NCI-H146 treated with DMSO at 0.1 percent for 48 hours (cell line): ENCODE data around the gene TBX20.
"Not testable (repeated sequence)": the region's sequence is repeated elsewhere in the genome, so short reads cannot be mapped to it uniquely, and the experiment has no call there.

Experiments
- DNase-seq: peaks from one replicate; lab custom pipeline; 2025; ENCODE audit not compliant: unreplicated experiment; lab: John Stamatoyannopoulos, UW

The TBX20 gene

GRCh38 chr7:35255443-35256255, 1.7 kb upstream of the TBX20 start:
- DNase-seq = no peak

DNA sequence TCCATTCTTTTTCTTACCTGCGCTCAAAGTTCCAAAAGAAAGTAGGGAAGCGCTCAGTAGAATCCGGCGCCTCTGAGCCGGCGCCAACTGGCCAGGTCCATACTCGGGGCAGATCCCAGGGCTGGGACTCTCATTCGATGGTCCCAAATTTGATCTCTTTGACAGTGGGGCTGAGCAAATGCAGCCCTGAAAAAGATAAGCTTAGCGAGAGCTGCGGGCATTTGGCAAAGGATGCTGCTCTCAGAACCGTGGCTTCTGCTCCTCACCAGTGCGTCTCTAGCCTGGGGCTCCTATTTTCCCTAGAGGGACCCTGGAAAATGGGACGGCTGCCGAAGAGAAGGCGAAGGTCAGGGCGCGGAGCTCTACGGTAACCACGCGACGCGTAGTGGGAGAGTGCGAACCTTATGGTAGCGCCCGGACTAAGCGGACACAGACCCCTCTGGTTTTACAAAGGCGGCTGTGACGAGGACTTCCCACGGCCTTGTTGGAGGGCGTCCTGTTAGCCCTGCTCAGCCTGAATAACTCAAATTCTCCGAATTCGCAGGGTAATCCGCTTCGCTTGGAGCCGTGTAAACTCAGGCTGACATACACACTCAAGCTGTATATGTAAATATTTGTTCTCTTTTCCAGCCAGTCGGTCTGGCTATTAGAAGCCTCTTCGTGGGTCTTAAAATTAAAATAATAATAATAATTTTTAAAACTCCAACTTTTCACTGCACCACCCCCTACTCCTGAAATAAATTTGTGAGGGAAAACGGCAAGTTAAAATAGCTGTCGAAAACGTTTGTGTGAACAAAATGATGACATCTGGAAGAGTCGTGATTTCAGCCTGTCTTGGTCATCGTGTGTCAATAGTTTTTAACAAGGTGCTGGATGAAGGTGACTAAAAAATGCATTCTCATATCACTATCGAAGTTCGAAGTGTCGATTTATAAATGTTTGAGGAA, 869 bp upstream of the TBX20 start:
- no peak for DNase-seq

DNA sequence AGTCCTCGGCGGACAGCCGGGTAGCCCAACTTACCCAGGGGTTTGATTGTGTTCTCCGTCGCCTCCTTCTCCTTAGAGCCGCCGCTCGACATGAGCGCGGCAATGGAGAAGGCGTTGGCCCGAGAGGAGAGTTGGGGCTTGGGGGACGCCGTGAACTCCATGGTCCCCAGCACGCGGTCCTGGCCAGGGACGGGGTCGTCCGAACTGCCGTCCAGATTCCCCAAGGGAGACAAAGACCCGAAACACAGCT, 515 bp downstream of the TBX20 start:
- no peak for DNase-seq

DNA sequence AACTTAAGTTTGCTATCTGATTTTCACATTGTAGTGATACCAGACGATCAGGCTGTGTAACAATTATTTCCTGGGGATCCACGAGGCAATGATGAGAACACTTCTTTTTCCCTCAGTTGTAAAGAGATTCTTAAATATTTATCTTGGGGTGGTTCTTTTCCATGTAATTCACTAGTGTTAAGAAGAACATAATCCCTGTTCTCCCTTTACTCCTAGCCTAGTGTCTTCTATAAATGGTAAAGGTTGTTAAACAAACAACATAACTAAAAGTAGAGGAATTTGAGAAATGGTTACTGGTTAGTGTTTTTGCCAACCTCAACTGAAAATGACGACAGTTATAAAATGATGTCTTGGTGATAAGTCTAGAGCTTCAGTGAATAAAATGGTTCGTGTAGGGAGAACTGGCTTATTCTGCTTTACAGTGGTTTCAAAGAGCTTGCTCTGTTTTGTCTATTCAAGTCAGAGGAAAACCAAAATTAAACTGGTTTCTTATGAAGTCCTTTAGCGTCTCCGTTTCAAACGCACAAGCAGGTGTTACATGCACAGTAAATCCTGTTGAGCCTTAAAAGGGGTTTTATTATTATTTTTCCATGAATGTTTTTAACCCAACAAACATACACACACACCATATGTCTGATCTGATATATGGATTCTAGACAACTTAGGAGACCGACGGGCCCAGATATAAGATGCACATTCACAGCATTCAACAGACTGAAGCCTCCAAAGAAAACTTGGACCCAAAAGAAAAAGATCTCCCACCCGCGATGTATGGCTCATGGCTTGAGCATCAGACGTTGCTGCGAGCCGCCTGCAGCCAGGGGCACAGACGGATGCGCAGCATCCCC, 1.1 kb downstream of the TBX20 start:
- no peak for DNase-seq

DNA sequence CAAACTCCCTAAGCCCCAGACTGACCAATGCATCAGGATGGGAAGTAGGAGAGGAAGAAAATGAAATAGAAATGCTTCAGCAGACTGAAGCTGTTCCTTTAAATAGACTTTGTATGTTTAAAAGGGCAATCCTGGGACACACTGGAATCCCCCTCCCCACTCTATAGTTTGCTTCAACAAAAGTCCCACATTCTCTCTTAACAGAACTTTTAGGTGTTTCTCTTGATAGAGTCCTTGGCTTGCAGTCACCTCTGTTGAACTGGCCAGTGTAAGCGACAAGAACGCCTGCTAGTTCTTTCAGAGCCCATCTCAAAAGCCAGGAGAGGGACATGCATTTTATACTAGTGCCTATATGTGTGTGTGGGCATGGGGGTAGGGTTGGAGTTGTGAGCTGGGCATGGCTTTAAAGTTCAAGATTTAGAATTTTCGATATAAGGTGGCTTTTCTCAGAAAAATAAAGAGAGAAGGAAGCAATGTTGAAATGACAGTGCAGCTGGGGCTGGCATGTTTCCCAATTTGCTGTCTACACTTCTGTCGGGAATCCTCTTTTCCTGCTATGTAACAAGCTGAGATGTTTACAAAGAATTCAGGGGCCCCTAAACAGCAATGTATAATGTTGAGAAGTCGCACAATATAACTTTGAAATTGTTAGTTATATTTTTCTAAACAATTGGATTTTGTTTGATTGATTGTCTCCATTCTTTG, 2.1 kb downstream of the TBX20 start:
- no peak for DNase-seq

DNA sequence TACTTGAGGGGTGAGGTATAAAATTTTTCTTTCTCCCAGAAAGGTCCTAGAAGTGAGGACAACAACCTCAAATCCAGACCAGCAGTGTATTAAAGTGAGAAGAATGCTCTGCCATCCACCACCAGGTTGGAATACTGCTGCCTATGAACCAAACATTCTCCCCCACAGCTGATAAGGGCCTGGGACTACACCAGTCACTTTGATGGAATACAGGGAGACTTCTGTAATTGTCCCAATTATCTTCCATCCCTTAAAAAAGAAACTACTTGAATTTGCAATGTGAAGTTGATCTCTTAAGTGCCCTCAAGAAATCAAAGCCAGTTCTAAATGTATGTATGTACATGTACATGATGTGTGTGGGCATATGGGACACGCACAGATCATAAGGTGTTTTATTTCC, 3.0 kb downstream of the TBX20 start:
- DNase-seq = no peak

GRCh38 chr7:35250452-35250851, 3.4 kb downstream of the TBX20 start:
- no peak for DNase-seq

GRCh38 chr7:35249537-35249907, 4.4 kb downstream of the TBX20 start:
- peak; percentile 53 for DNase-seq

DNA sequence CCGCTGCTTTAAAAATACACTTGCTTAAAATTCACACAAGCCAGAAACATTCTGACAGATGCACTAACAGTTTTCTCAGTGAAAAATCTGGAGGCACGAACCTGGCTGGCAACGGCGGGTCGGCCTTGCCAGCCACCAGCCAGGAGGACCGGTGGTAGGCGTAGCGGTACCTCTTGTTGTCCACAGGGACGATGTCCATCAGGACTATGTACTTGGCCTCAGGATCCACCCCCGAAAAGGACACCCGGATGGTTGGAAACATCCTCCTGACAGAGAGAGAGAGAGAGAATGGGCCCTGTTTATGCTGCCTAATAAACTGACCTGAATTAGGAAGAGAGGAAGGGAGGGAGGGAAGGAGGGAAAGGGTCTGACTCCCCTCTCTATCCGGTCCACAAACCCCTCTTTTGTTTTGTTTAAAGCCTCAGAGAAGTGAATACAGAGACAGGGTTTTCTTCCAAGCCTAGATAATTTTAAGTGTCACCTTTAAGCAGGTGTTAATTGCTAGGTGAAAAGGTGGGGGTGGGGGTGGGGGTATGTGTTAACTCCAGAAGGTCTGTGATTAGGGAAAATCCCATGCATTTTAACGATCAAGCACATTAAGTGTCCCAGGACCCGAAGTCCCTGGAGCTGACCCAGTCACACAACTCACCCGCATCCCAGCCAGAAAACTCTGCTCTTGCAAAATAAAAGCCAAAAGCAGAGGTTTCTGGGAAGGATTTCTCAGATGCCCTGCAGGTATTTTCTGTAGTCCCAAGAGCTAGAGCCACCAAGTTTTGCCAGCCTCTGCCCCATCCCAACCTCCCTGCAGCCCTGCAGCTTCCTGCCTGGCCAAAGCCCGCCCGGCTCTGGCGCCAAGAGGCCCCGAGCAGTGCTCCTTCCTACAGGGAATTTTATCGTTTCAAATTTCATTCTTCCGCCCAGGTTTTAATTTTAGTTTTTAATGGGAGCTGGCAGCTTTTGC, 5.0 kb downstream of the TBX20 start:
- DNase-seq = peak; percentile 37

GRCh38 chr7:35246819-35247218, 7.1 kb downstream of the TBX20 start:
- DNase-seq = no peak

GRCh38 chr7:35241884-35242283, 12.0 kb downstream of the TBX20 start:
- no peak for DNase-seq

DNA sequence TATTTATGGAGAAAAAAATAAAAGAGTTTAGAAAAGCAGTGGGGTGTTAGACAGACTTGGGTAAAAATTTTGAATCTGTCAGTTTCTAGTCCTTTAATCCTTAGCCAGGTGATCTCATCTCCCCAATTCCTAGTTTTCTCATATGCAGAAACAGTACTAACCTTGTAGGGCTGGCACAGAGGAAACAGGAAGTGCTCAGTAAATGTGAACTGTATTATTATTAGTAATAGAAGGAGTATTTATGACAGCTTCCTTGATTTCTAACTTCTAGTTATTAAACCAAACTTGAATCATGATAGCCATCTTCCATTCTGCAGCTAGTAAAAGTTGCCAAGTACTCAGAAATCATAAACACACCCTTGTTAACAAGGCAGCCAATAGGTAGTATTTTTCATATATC, 12.5 kb downstream of the TBX20 start:
- DNase-seq = no peak

- not testable (repeated sequence) for DNase-seq
These were observed 12.9 kb downstream of the TBX20 start for GRCh38 chr7:35241008-35241407.

DNA sequence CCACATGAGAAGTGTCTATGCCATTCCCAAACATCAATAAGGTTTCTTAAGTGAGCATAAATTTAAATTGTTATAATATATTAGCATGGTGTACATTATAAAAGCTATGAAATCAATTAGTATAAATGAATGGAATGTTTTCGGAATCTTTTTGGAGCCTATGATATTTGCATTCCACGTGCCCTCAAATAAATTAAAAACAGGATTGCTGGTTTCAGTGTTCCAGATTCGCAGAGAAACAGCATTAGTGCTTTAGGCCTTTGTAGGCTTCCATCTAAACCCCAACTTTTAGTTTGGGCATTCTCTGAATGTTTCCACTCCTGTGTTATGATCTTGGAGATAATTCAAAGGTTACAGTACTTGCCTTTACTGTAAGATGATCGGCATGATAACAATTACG, 15.4 kb downstream of the TBX20 start:
- not testable (repeated sequence) for DNase-seq

DNA sequence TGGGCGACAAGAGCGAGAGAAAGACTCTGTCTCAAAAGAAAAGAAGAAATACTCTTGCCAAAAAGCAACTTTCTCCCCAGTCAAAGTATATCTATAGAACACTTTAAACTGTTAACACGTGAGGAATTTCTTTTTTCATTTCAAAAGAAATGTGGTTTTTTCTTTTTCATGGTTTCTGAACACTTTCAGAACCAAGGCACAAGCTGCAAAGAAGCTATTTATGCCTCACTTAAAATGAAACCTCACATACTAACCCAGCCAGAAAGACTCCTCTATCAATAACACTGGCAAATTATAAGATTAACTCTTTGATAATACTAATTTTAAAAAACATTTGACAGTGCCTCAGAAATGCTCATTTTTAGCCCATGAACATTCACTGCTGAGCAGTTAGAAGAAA, 20.9 kb downstream of the TBX20 start:
- DNase-seq = no peak

DNA sequence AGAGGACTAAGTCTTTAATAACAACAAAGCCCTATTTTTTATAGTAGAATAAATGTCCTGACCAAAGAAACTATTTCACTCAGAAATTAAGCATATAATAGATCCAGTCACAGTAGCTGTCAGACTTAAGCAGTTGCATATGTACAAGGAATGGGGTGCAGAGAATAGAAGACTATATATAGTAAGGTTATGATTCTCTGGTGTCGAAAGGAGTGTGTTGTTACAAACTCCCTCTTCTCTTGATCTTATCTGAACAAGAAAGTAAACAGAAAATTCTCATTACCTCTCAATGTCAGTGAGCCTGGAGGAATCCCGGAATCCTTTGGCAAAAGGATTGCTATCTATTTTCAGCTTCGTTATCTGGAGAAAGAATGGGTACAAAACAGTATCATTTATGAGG, 22.7 kb downstream of the TBX20 start:
- DNase-seq = not testable (repeated sequence)

- not testable (repeated sequence) for DNase-seq
These were observed 24.7 kb downstream of the TBX20 start for GRCh38 chr7:35229116-35229780.

- not testable (repeated sequence) for DNase-seq
These were observed 25.3 kb downstream of the TBX20 start for GRCh38 chr7:35228496-35229051.

- DNase-seq = not testable (repeated sequence)
These were observed 26.5 kb downstream of the TBX20 start for GRCh38 chr7:35227438-35227837.
